Hepatocyte (in vitro differentiated cells): Measurements from ENCODE around the gene S100A3. TPM values are rescaled to one million over a fixed set of nuclear protein-coding genes. Genes with fewer than 3 reads are reported as not detected.
"Not testable (repeated sequence)": the region's sequence is repeated elsewhere in the genome, so short reads cannot be mapped to it uniquely, and the experiment has no call there.

Experiments
- DNase-seq: peaks from one replicate; pipeline ENCODE4 v3.0.0-alpha.2; 2016; ENCODE audit warnings: low spot score
- H2AFZ ChIP-seq: fragments of 200-600 bp; sonication (generic); 2 replicates; pipeline ENCODE4 v1.6.0; 2016; ENCODE audit warnings: antibody characterized with exemption, mild to moderate bottlenecking
- H3K27ac ChIP-seq: fragments of 200-600 bp; sonication (generic); 2 replicates; pipeline ENCODE4 v1.5.1; 2016; ENCODE audit warnings: mild to moderate bottlenecking
- H3K27me3 ChIP-seq: fragments of 200-600 bp; sonication (generic); 2 replicates; pipeline ENCODE4 v1.6.1; 2016
- H3K36me3 ChIP-seq: fragments of 200-600 bp; sonication (generic); replicated peaks from 2 replicates; pipeline ENCODE4 v1.5.1; 2016; ENCODE audit warnings: low read depth; ENCODE audit not compliant: insufficient read depth
- H3K4me1 ChIP-seq: fragments of 200-600 bp; sonication (generic); 2 replicates; pipeline ENCODE4 v1.5.1; 2016; ENCODE audit warnings: mild to moderate bottlenecking, moderate library complexity; ENCODE audit not compliant: insufficient read depth
- H3K4me2 ChIP-seq: fragments of 200-600 bp; sonication (generic); 2 replicates; pipeline ENCODE4 v1.6.0; 2016
- H3K4me3 ChIP-seq: fragments of 200-600 bp; sonication (generic); 2 replicates; pipeline ENCODE4 v1.5.1; 2016; ENCODE audit warnings: mild to moderate bottlenecking
- H3K79me2 ChIP-seq: fragments of 200-600 bp; sonication (generic); 2 replicates; pipeline ENCODE4 v1.6.0; 2017; ENCODE audit warnings: mild to moderate bottlenecking
- H3K9me2 ChIP-seq: fragments of 200-600 bp; sonication (generic); replicated peaks from 2 replicates; pipeline ENCODE4 v1.6.0; 2017; ENCODE audit warnings: mild to moderate bottlenecking; ENCODE audit not compliant: insufficient read depth
- H3K9me3 ChIP-seq: fragments of 200-600 bp; sonication (generic); 2 replicates; pipeline ENCODE4 v1.5.1; 2016; ENCODE audit warnings: low read depth, mild to moderate bottlenecking
- H4K20me1 ChIP-seq: fragments of 200-600 bp; sonication (generic); 2 replicates; pipeline ENCODE4 v1.6.0; 2016; ENCODE audit warnings: mild to moderate bottlenecking; ENCODE audit not compliant: insufficient read depth, poor library complexity, severe bottlenecking
- EZH2 ChIP-seq: fragments of 200-600 bp; sonication (generic); IDR thresholded peaks from 2 replicates; pipeline ENCODE4 v1.6.1; 2016; ENCODE audit warnings: antibody characterized with exemption, mild to moderate bottlenecking, borderline replicate concordance
- EZH2phosphoT487 ChIP-seq: fragments of 200-600 bp; sonication (generic); IDR thresholded peaks from one replicate; pipeline ENCODE4 v1.6.1; 2018; ENCODE audit warnings: antibody characterized with exemption, mild to moderate bottlenecking, low read depth, moderate library complexity; ENCODE audit not compliant: unreplicated experiment, severe bottlenecking
- WGBS: methylation state at CpG from one replicate; pipeline ENCODE4 v1.1.6; 2016; ENCODE audit warnings: low lambda C conversion rate; ENCODE audit errors: missing lambda C conversion rate; 5-methylcytosine and 5-hydroxymethylcytosine counted together
- polyA plus RNA-seq: library from polyadenylated mRNA; unstranded; fragments of >200 nt; fragmentation: Nextera tagmentation; extraction: Ambion mirVana; gene quantifications from 2 replicates; pipeline ENCODE4 v1.2.1, GENCODE V29; 2016
- total RNA-seq: library from RNA; depleted of rRNA; stranded (reverse); fragments of >200 nt; gene quantifications from 2 replicates; pipeline ENCODE4 v1.2.3, GENCODE V29; 2014
- TF ChIP-seq, protein P1 (sequence below): fragments of 200-600 bp; sonication (generic); IDR thresholded peaks from 2 replicates; pipeline ENCODE4 v1.5.1; 2016; ENCODE audit warnings: antibody characterized with exemption, mild to moderate bottlenecking; ENCODE audit not compliant: poor library complexity

Gene S100A3
- total and polyA plus RNA-seq, 2 experiments from 2014 or later = 1.9 to 2.7 TPM

DNA sequence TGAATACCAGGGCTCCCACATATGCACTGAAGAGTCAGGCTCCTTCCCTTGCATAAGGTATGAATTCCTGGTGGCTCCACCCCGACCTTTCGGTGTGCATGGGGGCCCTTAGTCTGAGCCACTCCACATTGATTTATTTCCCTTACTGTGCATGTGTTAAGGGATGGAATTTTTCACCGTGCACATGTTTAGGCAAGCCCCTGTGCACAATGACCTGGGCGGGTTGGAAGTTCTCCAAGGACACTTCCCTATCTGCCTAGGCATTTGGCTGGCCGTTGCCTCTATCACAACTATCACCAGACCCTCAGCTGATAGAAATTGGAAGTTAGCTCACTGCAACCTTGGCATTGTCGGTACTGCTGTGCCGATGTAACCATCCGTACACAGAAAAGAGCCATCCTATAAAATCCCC lies 22.9 kb downstream of the S100A3 start:
- Histone ChIP-seq H3K9me3 (no peaks in the 10 kb centered on the region), H3K4me1 (peaks cover 3% of the 10 kb centered on the region), H3K79me2 (no peaks in the 10 kb centered on the region), H3K27ac (no peak overlapping the region), H3K27me3 (no peaks in the 10 kb centered on the region), H3K36me3 (no peaks in the 10 kb centered on the region), H2AFZ (no peak overlapping the region), H3K4me2 (no peak overlapping the region), H3K9me2 (no peaks in the 10 kb centered on the region), H4K20me1 (no peaks in the 10 kb centered on the region), H3K4me3 (no peak overlapping the region)
- no peak for TF ChIP-seq EZH2phosphoT487
- DNase-seq = no peak
- 55% methylated on average over 8 of the region's 8 CpGs for WGBS

DNA sequence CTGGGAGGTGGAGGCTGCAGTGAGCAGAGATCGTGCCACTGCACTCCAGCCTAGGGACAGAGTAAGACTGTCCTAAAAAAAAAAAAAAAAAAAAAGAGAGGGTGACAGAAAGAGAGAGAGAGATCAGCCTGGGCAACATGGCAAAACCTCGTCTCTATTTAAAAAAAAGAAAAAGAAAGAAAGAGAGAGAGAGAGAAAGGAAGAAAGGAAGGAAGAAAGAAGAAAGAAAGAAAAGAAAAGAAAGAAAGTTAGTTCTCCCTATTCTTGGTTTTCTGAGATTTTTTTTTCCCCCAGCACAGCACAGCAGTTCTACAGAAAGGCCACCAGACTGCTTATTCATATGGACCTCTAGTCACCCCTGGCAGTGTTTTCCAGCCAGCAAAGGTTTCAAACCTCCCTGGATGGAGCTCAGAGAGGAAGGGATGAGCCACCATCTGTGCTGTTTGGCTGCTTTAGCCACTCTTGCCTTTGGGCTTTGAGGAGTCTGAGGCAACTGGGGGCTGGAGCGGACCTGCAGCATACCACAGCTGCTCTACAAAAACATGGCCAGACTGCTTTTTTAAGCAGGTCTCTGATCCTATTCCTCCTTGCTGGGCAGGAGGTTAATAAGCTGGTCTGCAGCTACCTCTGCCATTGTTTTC lies 23.9 kb downstream of the S100A3 start:
- no peak overlapping the region for H3K4me3 ChIP-seq
- no peaks in the 10 kb centered on the region for H3K9me2 ChIP-seq
- H3K36me3 ChIP-seq = no peaks in the 10 kb centered on the region
- TF ChIP-seq EZH2phosphoT487 (no peak), EZH2 (no peak)
- TF ChIP-seq, protein P1, sequence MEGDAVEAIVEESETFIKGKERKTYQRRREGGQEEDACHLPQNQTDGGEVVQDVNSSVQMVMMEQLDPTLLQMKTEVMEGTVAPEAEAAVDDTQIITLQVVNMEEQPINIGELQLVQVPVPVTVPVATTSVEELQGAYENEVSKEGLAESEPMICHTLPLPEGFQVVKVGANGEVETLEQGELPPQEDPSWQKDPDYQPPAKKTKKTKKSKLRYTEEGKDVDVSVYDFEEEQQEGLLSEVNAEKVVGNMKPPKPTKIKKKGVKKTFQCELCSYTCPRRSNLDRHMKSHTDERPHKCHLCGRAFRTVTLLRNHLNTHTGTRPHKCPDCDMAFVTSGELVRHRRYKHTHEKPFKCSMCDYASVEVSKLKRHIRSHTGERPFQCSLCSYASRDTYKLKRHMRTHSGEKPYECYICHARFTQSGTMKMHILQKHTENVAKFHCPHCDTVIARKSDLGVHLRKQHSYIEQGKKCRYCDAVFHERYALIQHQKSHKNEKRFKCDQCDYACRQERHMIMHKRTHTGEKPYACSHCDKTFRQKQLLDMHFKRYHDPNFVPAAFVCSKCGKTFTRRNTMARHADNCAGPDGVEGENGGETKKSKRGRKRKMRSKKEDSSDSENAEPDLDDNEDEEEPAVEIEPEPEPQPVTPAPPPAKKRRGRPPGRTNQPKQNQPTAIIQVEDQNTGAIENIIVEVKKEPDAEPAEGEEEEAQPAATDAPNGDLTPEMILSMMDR = no peak
- no peak overlapping the region for H2AFZ ChIP-seq
- no peaks in the 10 kb centered on the region for H3K9me3 ChIP-seq
- no peaks in the 10 kb centered on the region for H3K79me2 ChIP-seq
- H3K27me3 ChIP-seq = no peaks in the 10 kb centered on the region
- no peak for DNase-seq
- H4K20me1 ChIP-seq = no peaks in the 10 kb centered on the region
- 39% methylated on average over 2 of the region's 3 CpGs for WGBS
- H3K27ac ChIP-seq = no peak overlapping the region
- no peak overlapping the region for H3K4me2 ChIP-seq
- H3K4me1 ChIP-seq = peaks cover 12% of the 10 kb centered on the region

DNA sequence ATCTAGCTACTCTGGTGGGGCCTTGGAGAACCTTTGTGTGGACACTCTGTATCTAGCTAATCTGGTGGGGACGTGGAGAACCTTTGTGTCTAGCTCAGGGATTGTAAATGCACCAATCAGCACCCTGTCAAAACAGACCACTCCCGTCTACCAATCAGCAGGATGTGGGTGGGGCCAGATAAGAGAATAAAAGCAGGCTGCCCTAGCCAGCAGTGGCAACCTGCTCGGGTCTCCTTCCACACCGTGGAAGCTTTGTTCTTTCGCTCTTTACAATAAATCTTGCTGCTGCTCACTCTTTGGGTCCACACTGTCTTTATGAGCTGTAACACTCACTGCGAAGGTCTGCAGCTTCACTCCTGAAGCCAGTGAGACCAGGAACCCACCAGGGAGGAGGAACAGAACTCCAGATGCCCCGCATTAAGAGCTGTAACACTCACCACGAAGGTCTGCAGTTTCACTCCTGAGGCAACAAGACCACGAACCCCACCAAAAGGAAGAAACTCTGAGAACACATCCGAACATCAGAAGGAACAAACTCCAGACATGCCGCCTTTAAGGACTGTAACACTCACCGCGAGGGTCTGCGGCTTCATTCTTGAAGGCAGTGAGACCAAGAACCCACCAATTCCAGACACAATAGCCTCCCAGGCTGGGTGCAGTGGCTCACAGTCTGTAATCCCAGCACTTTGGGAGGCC lies 26.6 kb downstream of the S100A3 start:
- not testable (repeated sequence) for H3K36me3 ChIP-seq, H4K20me1 ChIP-seq, H3K27me3 ChIP-seq, H3K27ac ChIP-seq, H3K9me2 ChIP-seq, H3K4me2 ChIP-seq, H3K79me2 ChIP-seq, DNase-seq, H3K4me3 ChIP-seq, H2AFZ ChIP-seq, H3K9me3 ChIP-seq
- WGBS = 80% methylated on average over 14 of the region's 14 CpGs
- H3K4me1 ChIP-seq = peaks cover 12% of the 10 kb centered on the region

DNA sequence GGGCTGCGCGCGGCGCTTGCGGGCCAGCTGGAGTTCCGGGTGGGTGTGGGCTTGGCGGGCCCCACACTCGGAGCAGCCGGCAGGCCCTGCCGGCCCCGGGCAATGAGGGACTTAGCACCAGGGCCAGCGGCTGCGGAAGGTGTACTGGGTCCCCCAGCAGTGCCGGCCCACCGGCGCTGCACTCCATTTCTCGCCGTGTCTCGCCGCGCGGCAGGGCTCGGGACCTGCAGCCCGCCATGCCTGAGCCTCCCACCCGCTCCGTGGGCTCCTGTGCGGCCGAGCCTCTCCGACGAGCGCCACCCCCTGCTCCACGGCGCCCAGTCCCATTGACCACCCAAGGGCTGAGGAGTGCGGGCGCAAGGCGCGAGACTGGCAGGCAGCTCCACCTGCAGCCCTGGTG lies 27.2 kb downstream of the S100A3 start:
- H3K27ac ChIP-seq, H3K4me3 ChIP-seq, H4K20me1 ChIP-seq, H3K79me2 ChIP-seq, H3K9me2 ChIP-seq, H2AFZ ChIP-seq, H3K36me3 ChIP-seq, H3K9me3 ChIP-seq, H3K27me3 ChIP-seq, H3K4me2 ChIP-seq, DNase-seq: not testable (repeated sequence)
- 98% methylated on average over 35 of the region's 37 CpGs for WGBS
- H3K4me1 ChIP-seq = peaks cover 12% of the 10 kb centered on the region

DNA sequence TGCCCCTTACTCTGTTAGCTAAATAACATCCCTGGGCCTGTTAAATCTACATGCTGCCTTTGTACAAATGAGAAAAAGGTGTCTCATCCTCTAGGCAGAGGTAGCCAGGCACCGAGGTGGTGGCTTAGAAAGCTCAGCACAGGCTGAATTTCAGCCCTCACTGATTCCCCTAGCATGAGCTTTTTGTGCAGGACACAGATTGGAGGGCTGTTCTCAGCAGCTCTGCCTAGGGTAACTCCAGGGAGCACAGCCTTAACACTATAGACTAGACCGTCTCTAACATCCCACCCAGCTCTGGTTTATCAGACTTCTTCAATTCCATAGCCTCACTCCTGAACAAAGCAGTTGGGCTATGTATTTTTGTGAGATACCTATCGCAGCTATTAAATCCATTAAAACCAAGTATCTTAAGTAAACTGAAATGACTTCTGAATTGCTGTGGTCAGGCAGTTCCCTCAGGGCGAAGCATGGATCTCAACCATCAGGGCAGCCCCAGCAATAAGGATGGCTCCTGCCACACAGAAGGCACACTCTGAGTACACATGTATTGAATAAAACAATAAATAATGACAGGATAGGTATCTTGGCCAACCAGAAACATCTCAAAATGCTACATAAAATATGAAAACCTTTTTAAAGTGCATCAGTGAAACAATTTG lies 28.1 kb downstream of the S100A3 start:
- Histone ChIP-seq H3K27me3 (no peaks in the 10 kb centered on the region), H3K4me2 (peak overlapping the region; percentile 58), H3K4me1 (peaks cover 12% of the 10 kb centered on the region), H3K4me3 (no peak overlapping the region), H3K36me3 (no peaks in the 10 kb centered on the region), H3K9me3 (no peaks in the 10 kb centered on the region), H2AFZ (no peak overlapping the region), H3K9me2 (no peaks in the 10 kb centered on the region), H3K27ac (peak overlapping the region; percentile 79), H3K79me2 (no peaks in the 10 kb centered on the region), H4K20me1 (no peaks in the 10 kb centered on the region)
- no peak for DNase-seq
- TF ChIP-seq EZH2phosphoT487 (no peak), EZH2 (no peak)
- TF ChIP-seq, protein P1 = no peak
- 33% methylated on average over 4 of the region's 4 CpGs for WGBS

DNA sequence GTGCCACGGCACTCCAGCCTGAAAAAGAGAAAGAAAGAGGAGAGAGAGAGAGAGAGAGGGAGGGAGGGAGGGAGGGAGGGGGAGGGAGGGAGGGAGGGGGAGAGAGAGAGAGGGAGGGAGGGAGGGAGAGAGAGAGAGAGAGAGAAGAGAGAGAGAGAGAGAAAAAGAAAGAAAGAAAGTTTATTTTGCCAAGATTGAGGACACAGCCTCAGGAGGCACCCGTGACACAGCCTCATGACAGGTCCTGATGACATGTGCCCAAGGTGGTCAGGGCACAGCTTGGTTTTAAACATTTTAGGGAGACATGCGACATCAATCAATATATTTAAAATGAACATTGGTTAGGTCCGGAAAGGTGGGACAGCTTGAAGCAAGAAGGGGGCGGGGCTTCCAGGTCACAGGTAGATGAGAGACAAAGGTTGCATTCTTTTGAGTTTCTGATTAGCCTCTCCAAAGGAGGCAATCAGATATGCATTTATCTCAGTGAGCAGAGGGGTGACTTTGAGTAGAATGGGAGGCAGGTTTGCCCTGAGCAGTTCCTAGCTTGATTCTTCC lies 28.8 kb downstream of the S100A3 start:
- H3K79me2 ChIP-seq, H3K9me3 ChIP-seq, H3K4me3 ChIP-seq, H3K36me3 ChIP-seq, H2AFZ ChIP-seq, H3K9me2 ChIP-seq, H4K20me1 ChIP-seq, H3K27me3 ChIP-seq: not testable (repeated sequence)
- Histone ChIP-seq H3K27ac (peak overlapping the region; percentile 79), H3K4me2 (peak overlapping the region; percentile 58), H3K4me1 (peaks cover 18% of the 10 kb centered on the region)
- DNase-seq = peak; percentile 65
- WGBS = 52% methylated on average over 5 of the region's 5 CpGs
